ENCODE data around the gene RSPH6A.

DNA sequence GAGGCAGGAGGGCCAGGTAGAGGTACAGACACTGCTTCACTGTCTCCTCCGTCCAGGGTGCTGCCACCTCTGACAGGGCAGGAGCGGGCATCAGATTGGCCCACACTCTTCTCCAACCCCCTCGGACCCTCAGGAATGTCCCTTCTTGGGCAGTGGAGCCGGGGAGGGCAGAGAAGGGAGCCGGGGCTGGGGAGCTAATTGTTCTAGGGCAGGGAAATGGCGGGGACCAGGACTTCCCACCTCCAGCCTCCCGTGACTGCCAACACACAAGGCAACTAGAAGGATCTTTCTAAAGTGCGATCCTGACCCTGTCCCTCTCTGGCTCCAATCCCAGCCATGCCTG, 10.1 kb upstream of the RSPH6A start:
- TF ChIP-seq, protein P1, sequence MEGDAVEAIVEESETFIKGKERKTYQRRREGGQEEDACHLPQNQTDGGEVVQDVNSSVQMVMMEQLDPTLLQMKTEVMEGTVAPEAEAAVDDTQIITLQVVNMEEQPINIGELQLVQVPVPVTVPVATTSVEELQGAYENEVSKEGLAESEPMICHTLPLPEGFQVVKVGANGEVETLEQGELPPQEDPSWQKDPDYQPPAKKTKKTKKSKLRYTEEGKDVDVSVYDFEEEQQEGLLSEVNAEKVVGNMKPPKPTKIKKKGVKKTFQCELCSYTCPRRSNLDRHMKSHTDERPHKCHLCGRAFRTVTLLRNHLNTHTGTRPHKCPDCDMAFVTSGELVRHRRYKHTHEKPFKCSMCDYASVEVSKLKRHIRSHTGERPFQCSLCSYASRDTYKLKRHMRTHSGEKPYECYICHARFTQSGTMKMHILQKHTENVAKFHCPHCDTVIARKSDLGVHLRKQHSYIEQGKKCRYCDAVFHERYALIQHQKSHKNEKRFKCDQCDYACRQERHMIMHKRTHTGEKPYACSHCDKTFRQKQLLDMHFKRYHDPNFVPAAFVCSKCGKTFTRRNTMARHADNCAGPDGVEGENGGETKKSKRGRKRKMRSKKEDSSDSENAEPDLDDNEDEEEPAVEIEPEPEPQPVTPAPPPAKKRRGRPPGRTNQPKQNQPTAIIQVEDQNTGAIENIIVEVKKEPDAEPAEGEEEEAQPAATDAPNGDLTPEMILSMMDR (conservative IDR thresholded peaks at IDR 0.05; ENCODE audit: low read length) = no peak
- no peak for TF ChIP-seq EZH2phosphoT487 (IDR thresholded peaks at IDR 0.05; ENCODE audit: borderline replicate concordance)

Data from Loucy (cell line).